SJCRH30 (cell line): ENCODE data around the gene LY86. TPM values are rescaled to one million over a fixed set of nuclear protein-coding genes. Genes with fewer than 3 reads are reported as not detected.

Experiments
- DNase-seq, 2 experiments: peaks; one replicate each; pipeline ENCODE4 v3.0.0-alpha.2; 2015 to 2020
- H3K27ac ChIP-seq: fragments of 250-450 bp; sonication (Bioruptor Pico); 2 replicates; pipeline ENCODE4 v1.5.1; 2020; ENCODE audit warnings: mild to moderate bottlenecking, moderate library complexity
- H3K27me3 ChIP-seq: fragments of 250-450 bp; sonication (Bioruptor Pico); 2 replicates; pipeline ENCODE4 v1.5.1; 2020; ENCODE audit warnings: mild to moderate bottlenecking, moderate library complexity
- H3K36me3 ChIP-seq: fragments of 250-450 bp; sonication (Bioruptor Pico); 2 replicates; pipeline ENCODE4 v1.5.1; 2020; ENCODE audit warnings: mild to moderate bottlenecking, moderate library complexity
- H3K4me1 ChIP-seq: fragments of 250-450 bp; sonication (Bioruptor Pico); 2 replicates; pipeline ENCODE4 v1.5.1; 2020; ENCODE audit warnings: mild to moderate bottlenecking, moderate library complexity
- H3K4me3 ChIP-seq: fragments of 250-450 bp; sonication (Bioruptor Pico); 2 replicates; pipeline ENCODE4 v1.5.1; 2020; ENCODE audit warnings: mild to moderate bottlenecking, moderate library complexity
- H3K9me3 ChIP-seq: fragments of 250-450 bp; sonication (Bioruptor Pico); replicated peaks from 2 replicates; pipeline ENCODE4 v1.5.1; 2020; ENCODE audit warnings: mild to moderate bottlenecking, moderate library complexity
- total RNA-seq: library from RNA; depleted of rRNA; stranded (reverse); fragments of >200 nt; shearing (Covaris generic); gene quantifications from 2 replicates; pipeline ENCODE4 v1.2.3, GENCODE V29; 2014

LY86 gene
- total RNA-seq, 1 experiment from 2014 or later = not detected

DNA sequence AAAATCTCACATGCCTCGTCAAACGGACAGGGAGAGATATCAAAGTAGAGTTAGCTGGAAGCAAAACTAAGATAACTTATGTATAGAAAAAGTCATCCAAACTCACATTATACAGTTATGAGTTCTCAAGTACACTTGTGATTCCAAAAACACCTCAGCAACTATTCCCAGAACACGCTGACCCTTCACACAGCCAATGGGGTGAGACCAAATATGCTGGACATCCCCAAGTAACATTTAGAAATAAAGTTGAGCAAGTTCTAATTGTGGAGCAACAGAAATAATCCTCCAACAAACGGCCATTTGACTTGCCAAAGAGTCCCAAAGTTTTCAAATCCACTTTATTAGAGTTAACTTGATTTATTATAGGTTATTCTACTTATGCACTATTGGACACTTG is 52.4 kb downstream of the LY86 start:
- no peaks in the 10 kb centered on the region for H3K9me3 ChIP-seq
- no peak overlapping the region for H3K27ac ChIP-seq
- H3K27me3 ChIP-seq = no peaks in the 10 kb centered on the region
- H3K4me3 ChIP-seq = no peak overlapping the region
- no peaks in the 10 kb centered on the region for H3K36me3 ChIP-seq
- H3K4me1 ChIP-seq = no peaks in the 10 kb centered on the region
- no peak for DNase-seq

DNA sequence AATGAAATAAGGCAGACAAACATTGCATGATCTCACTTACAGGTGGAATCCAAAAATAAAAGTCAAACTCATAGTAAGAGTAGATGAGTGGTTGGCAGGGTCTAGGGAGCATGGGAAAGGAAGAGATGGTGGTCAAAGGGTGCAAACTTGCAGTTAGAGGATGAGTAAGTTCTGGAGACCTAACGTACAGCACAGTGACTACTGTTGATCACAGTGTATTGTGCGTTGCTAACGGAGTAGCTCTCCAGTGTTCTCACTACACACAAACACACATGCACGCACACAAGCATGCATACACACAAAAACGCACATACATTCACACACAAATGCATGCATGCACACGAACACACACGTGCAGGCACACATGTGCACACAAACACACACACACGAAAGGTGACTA is 54.9 kb downstream of the LY86 start:
- H3K27ac ChIP-seq = no peak overlapping the region
- H3K9me3 ChIP-seq = no peaks in the 10 kb centered on the region
- H3K4me3 ChIP-seq = no peak overlapping the region
- DNase-seq = no peak
- H3K36me3 ChIP-seq = no peaks in the 10 kb centered on the region
- H3K4me1 ChIP-seq = no peaks in the 10 kb centered on the region
- no peaks in the 10 kb centered on the region for H3K27me3 ChIP-seq

DNA sequence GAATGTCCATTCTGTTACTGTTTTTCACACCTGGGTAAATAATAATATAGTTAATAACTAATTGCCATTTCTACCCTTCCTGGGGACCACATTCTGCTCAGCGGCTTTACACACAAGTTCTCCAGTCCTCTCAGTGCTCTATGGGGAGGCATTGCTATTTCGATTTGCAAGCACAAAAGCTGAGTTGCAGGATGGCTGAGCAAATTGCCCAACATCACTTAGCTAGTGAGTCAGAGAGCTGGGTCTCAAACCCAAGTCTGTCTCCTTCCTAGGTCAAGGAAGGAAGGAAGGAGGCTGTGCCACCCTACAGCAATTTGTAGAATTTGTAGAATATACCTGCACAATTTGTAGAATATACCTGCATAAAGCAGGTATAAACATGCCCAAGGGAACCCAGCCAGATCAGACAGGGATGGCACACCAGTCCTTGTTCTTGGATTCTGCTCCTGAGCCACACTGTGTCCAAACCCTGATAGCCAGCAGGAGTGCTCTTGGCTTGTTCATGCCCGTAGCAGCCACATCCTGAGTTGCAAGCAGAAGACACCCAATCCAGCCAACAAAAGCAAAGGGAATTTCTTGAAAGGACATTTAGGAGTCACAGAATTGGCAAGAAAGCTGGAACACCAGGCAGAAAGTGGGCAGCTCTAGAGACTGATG is 56.9 kb downstream of the LY86 start:
- DNase-seq = no peak
- Histone ChIP-seq H3K9me3 (no peaks in the 10 kb centered on the region), H3K27ac (no peak overlapping the region), H3K4me1 (no peaks in the 10 kb centered on the region), H3K36me3 (no peaks in the 10 kb centered on the region), H3K27me3 (no peaks in the 10 kb centered on the region), H3K4me3 (no peak overlapping the region)

DNA sequence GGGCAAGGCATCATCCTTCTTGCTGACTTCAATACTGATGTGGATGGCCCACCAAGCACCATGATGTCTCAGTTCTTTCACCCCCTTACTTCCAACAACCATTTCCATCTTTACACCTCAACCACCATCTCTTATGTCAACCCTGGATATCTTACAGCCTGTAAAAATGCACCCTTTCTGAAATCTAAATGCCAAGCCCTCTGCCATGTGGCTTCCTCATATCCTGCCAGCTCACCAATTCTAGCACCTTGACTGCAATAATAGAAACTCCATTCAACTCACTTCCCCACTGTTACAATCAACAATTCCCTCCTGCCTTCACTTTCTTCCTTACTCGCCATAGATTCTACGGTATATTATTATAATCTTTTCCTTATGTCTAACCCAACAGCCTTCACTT is 57.9 kb downstream of the LY86 start:
- no peaks in the 10 kb centered on the region for H3K4me1 ChIP-seq
- no peaks in the 10 kb centered on the region for H3K36me3 ChIP-seq
- H3K27ac ChIP-seq = no peak overlapping the region
- H3K27me3 ChIP-seq = no peaks in the 10 kb centered on the region
- no peaks in the 10 kb centered on the region for H3K9me3 ChIP-seq
- H3K4me3 ChIP-seq = no peak overlapping the region
- no peak for DNase-seq

DNA sequence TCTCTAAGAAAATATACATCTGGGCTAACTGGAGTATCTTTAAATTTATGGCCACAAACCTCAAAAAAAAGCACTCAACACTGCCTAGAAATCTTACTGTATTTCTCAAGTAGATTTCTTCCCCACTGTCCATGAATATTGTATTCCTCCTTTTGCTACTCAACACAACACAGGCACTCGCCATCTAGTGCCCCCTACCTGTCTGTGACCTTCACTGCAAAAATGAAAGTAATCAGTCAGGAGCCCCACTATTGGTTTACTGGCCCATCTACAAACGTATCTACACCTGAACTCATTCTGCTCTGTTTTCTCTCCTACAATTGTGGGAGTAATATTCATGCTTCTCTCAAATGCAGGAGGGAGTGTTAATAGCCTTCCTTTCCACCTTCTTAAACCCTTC is 58.3 kb downstream of the LY86 start:
- Histone ChIP-seq H3K9me3 (no peaks in the 10 kb centered on the region), H3K4me1 (no peaks in the 10 kb centered on the region), H3K27ac (no peak overlapping the region), H3K27me3 (no peaks in the 10 kb centered on the region), H3K4me3 (no peak overlapping the region), H3K36me3 (no peaks in the 10 kb centered on the region)
- DNase-seq = no peak

DNA sequence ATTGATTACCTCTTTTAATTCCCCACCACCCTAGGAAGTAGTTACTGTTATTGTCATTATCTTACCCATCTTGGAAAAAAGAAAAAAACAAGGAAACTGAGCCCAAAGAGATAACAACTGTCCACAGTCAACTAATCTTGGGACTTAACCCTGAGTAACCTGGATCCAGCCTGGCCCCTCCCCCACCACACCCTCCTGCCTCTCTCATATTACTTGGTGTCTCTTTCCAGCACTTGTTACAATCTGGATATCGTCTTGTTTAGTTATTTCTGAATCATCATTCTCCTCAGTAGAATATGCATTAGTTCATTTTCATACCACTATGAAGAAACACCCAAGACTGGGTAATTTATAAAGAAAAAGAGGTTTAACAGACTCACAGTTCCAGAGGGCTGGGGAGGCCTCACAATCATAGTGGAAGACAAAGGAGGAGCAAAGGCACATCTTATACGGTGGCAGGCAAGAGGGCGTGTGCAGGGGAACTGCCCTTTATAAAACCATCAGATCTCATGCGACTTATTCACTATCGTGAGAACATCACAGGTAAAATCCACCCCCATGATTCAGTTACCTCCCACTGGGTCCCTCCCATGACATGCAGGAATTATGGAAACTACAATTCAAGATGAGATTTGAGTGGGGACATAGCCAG is 60.3 kb downstream of the LY86 start:
- H3K4me1 ChIP-seq = no peaks in the 10 kb centered on the region
- H3K27ac ChIP-seq = no peak overlapping the region
- no peak overlapping the region for H3K4me3 ChIP-seq
- DNase-seq = no peak
- no peaks in the 10 kb centered on the region for H3K9me3 ChIP-seq
- no peaks in the 10 kb centered on the region for H3K27me3 ChIP-seq
- no peaks in the 10 kb centered on the region for H3K36me3 ChIP-seq

DNA sequence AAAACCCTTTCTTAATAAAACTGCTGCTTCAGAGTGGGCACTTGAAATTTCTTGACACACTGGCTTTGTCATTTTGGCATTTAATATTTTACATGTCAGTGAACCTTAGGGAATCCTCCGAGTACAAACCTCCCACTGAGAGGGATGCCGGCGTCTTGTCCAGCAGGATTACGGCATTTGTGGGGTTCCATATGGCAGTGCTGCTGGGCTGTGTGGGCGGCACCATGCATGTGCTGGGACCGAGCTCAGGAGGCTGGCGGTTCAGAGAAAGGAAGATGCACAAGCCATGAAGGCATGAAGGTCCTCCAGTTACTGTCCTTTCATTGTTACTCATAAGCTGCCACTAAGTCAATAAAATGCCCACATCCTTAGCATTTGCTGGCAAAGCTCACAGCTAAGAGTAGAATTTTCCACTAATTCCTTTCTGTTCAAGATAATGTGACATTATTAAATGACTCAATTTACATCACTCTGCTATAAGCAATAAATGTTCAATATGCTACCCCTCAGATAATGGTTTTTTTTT is 61.4 kb downstream of the LY86 start:
- H3K36me3 ChIP-seq = no peaks in the 10 kb centered on the region
- H3K4me3 ChIP-seq = no peak overlapping the region
- H3K9me3 ChIP-seq = no peaks in the 10 kb centered on the region
- DNase-seq = no peak
- no peaks in the 10 kb centered on the region for H3K27me3 ChIP-seq
- no peak overlapping the region for H3K27ac ChIP-seq
- no peaks in the 10 kb centered on the region for H3K4me1 ChIP-seq

DNA sequence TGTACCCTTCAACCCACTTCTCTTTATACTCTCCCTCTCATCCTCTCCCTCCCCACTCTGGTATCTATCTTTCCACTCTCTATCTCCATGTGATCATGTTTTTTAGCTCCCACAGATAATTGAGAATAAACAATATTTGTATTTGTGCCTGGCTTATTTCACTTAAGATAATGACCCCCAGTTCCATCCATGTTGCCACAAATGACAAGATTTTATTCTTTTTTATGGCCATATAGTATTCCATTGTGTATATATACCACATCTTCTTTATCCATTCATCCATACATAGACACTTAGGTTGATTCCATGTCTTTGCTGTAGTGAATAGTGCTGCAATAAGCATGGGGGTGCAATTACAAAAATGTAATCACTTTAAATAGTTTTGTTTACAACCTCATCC is 62.3 kb downstream of the LY86 start:
- no peak for DNase-seq
- Histone ChIP-seq H3K27me3 (no peaks in the 10 kb centered on the region), H3K4me1 (no peaks in the 10 kb centered on the region), H3K4me3 (no peak overlapping the region), H3K9me3 (no peaks in the 10 kb centered on the region), H3K36me3 (no peaks in the 10 kb centered on the region), H3K27ac (no peak overlapping the region)

DNA sequence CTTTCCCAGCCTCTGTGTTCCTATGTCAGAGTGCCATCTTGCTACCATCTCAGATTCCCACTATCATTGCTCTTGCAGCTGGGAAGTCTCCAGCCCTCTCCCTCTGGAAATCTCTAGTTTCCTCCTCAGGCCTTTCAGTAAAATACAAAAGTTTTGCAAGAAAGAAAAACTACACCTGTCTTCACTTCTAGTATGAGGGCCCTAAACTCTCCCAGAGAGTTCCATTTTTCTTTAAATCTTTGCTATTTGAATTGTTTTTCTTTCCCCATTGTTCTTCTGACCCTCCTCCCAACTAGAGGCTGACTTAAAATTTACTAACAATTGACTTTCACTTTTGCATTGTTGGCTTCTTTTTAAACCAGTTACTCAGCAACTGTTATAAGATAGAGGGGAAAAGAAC is 62.8 kb downstream of the LY86 start:
- H3K9me3 ChIP-seq = no peaks in the 10 kb centered on the region
- no peaks in the 10 kb centered on the region for H3K36me3 ChIP-seq
- no peak overlapping the region for H3K27ac ChIP-seq
- H3K4me3 ChIP-seq = no peak overlapping the region
- no peak for DNase-seq
- no peaks in the 10 kb centered on the region for H3K4me1 ChIP-seq
- H3K27me3 ChIP-seq = no peaks in the 10 kb centered on the region

DNA sequence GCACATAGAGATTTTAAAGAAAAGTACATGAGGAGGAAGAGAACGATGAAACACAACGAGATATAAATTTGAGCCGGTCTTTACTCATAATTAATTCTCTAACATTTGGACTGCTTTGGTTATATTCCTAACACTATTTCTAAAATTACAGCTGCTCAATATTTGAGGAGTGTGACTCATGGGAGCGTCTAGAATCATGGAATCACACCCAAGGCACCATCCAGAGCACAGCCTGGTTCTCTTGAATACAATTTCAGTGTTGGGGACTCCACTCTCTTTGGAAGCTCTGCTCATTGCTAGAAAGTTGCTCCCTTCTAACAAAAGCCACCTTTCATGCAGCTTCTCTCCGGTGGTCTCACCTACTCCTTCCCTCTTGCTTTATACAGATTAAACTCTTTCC is 64.4 kb downstream of the LY86 start:
- no peaks in the 10 kb centered on the region for H3K9me3 ChIP-seq
- no peaks in the 10 kb centered on the region for H3K27me3 ChIP-seq
- no peak for DNase-seq
- no peaks in the 10 kb centered on the region for H3K4me1 ChIP-seq
- H3K36me3 ChIP-seq = no peaks in the 10 kb centered on the region
- H3K4me3 ChIP-seq = no peak overlapping the region
- no peak overlapping the region for H3K27ac ChIP-seq

DNA sequence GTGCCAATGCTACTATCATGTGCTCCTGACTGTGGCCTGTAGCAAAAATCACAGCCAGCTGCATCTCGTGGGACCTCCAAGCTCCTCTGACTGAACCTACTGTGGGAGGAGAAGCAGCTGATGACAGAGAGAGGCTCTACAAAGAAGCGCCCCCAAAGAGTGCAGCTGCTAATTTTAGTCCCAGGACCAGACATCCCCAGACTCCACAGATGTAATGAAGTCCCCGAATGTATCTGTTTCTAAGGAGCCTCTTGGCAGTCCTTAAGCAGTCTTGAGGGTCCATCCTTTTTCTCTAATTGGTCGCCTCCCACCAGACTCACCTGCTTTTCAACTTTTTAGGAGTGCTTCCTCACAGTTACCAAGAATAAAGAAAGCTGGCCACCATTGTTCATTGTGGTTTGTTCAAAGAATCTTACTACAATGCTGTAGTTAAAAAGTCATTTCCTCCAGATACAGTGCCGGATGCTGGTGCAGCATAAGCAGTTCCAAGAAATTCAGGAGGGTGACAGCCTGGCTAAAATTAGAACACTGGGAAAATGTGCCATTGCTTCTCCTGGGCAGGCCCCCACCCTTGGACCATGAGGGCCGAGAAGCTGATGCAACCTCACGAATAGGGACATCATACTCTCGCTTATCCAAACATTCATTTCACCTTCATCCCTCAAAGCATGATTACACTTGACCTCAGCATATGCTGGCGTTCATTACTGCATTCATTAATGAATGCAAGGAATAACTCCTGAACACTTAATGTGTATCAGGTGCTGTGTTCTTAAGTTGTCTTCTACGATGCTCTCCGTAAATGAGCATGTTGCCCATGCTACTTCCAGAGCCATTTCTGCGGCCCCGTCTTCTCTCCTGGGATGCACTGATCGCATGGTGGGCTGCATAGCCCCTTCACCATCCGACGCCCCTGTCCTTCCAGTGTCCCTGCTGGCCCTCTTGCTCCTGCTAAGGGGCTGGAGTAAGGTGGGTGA is 66.4 kb downstream of the LY86 start:
- H3K27ac ChIP-seq = no peak overlapping the region
- H3K9me3 ChIP-seq = no peaks in the 10 kb centered on the region
- no peaks in the 10 kb centered on the region for H3K4me1 ChIP-seq
- no peaks in the 10 kb centered on the region for H3K36me3 ChIP-seq
- no peaks in the 10 kb centered on the region for H3K27me3 ChIP-seq
- DNase-seq = no peak
- no peak overlapping the region for H3K4me3 ChIP-seq

DNA sequence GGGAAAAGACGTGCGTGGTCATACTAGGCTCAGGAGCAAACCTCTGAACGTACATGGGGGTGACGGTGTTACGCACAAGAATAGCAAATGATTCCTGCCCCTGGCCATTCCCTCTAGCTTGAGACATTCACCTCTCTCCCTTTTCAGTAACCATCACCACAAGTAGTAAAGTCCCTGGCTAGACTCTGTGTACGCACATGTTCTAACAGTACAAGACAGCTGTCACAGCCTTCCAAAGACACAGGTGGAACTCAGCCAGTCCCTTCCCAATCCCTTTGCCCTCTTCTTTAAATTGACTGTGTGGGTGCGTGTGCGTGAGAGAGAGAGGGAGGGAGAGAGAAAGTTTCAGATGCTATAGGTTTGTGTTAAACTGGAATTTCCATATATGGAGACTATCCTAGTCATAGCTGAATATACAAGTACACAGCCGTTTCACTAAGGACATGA is 67.3 kb downstream of the LY86 start:
- H3K27me3 ChIP-seq = no peaks in the 10 kb centered on the region
- H3K9me3 ChIP-seq = no peaks in the 10 kb centered on the region
- H3K36me3 ChIP-seq = no peaks in the 10 kb centered on the region
- H3K4me3 ChIP-seq = no peak overlapping the region
- no peaks in the 10 kb centered on the region for H3K4me1 ChIP-seq
- no peak for DNase-seq
- no peak overlapping the region for H3K27ac ChIP-seq

DNA sequence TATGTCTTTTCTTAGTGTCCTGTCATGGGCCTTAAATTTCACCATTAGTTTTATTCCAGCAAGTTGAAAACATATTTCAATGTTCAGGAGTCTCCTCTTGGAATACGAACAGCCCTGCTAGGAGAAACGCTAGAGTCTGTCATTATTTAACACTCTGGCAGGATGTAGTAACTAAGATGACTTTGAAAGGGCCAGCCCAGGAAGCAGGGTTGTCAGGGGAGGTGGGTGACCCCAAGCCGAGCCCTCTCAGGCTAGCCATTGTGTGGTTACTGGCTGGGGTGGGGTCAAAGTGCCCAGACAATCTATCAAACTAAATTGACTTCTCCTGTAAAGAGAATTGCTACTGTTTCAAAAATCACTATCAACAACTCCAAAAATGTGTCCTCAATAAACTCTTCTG is 67.8 kb downstream of the LY86 start:
- Histone ChIP-seq H3K27ac (no peak overlapping the region), H3K4me3 (no peak overlapping the region), H3K4me1 (no peaks in the 10 kb centered on the region), H3K27me3 (no peaks in the 10 kb centered on the region), H3K9me3 (no peaks in the 10 kb centered on the region), H3K36me3 (no peaks in the 10 kb centered on the region)
- no peak for DNase-seq

DNA sequence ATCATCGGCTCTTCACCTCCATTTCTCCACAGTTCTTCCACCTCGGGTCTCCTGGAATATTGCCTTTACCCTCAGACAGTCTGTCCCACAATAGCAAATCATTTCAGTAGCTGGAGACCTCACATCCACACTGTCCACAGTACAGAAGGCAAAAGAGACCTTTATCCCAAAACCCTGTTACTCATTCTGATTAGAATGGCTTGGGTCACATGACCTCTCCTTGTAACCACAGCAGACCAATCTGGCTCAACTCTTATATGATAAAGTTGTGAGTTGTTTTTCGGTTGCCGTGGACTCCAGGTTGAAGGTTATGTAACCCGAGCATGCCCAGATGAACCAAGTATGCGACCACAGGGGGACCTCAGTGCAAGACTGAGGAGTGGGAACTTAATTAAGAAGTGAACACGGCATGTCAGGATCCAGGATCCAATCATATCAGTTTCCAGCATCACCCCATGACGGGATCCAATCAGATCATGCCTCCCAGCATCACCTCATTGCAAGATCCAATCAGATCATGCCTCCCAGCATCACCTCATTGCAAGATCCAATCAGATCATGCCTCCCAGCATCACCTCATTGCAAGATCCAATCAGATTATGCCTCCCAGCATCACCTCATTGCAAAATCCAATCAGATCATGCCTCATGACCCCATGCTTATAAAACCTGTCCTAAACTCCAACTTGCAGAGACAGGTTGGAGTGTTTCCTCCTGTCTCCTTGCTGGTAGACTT is 68.7 kb downstream of the LY86 start:
- Histone ChIP-seq H3K27ac (no peak overlapping the region), H3K36me3 (no peaks in the 10 kb centered on the region), H3K4me1 (no peaks in the 10 kb centered on the region), H3K9me3 (no peaks in the 10 kb centered on the region), H3K27me3 (no peaks in the 10 kb centered on the region), H3K4me3 (no peak overlapping the region)
- DNase-seq = no peak
